H1 (cell line): Measurements from ENCODE around the gene MEF2C. TPM values are rescaled to one million over a fixed set of nuclear protein-coding genes. Genes with fewer than 3 reads are reported as not detected.

Experiments
- CTCF ChIA-PET: fragments of 300-600 bp; sonication (Branson Sonifier 250); formaldehyde crosslinking; loops from one replicate; lab custom pipeline; 2021; ENCODE audit not compliant: partially characterized antibody; lab: Charles Lee
- POLR2A ChIA-PET: fragments of 300-600 bp; sonication (Branson Sonifier 250); formaldehyde crosslinking; loops from one replicate; lab custom pipeline; 2021; ENCODE audit warnings: inconsistent platforms; ENCODE audit not compliant: partially characterized antibody; lab: Charles Lee
- DNase-seq, 2 experiments: peaks; one replicate each; pipeline versions ENCODE4 v3.0.0 to v3.0.0-alpha.2; 2010 to 2022; ENCODE audit warnings: low spot score in 2 of 2, low read depth in 1 of 2, mixed read lengths in 1 of 2
- FAIRE-seq: peaks from 2 replicates; lab custom pipeline; 2011; peaks lifted over from hg19 to GRCh38; lab: Jason Lieb, UNC
- H2AFZ ChIP-seq: 2 replicates; pipeline ENCODE4 v1.8.1; 2012; ENCODE audit warnings: low read length, inconsistent platforms
- H2AK5ac ChIP-seq: 2 replicates; pipeline ENCODE4 v1.6.1; 2013; ENCODE audit warnings: low read depth, low read length
- H2BK120ac ChIP-seq: replicated peaks from 2 replicates; pipeline ENCODE3; 2013; ENCODE audit warnings: low read depth, low read length, inconsistent platforms
- H2BK12ac ChIP-seq: 2 replicates; pipeline ENCODE4 v1.6.1; 2013; ENCODE audit warnings: low read depth, low read length
- H2BK15ac ChIP-seq: 2 replicates; pipeline ENCODE4 v1.6.1; 2013; ENCODE audit warnings: low read length
- H2BK20ac ChIP-seq: 2 replicates; pipeline ENCODE4 v1.6.1; 2013; ENCODE audit warnings: low read length
- H2BK5ac ChIP-seq: 2 replicates; pipeline ENCODE4 v1.6.1; 2013; ENCODE audit warnings: low read depth, low read length
- H3K14ac ChIP-seq: 2 replicates; pipeline ENCODE4 v1.6.1; 2013; ENCODE audit warnings: inconsistent platforms; ENCODE audit not compliant: insufficient read length
- H3K18ac ChIP-seq: 2 replicates; pipeline ENCODE4 v1.6.1; 2013; ENCODE audit warnings: low read length; ENCODE audit errors: extremely low read depth
- H3K23ac ChIP-seq: 2 replicates; pipeline ENCODE4 v1.6.1; 2013; ENCODE audit warnings: inconsistent platforms; ENCODE audit not compliant: insufficient read length
- H3K23me2 ChIP-seq: 2 replicates; pipeline ENCODE4 v1.6.1; 2013; ENCODE audit warnings: low read depth, low read length
- H3K27ac ChIP-seq: 2 replicates; pipeline ENCODE4 v1.6.1; 2011; ENCODE audit warnings: low read depth, low read length, inconsistent platforms
- H3K27me3 ChIP-seq, 4 experiments: replicated peaks in 1 of 4; 1 replicate in 1 of 4; 2 replicates in 3 of 4; pipeline versions ENCODE4 v1.6.1 to v1.8.1; 2011 to 2013; ENCODE audit warnings: low read length in 3 of 4, mild to moderate bottlenecking in 3 of 4, inconsistent platforms in 2 of 4, mixed read lengths in 2 of 4, moderate library complexity in 1 of 4; ENCODE audit not compliant: control insufficient read depth in 3 of 4, insufficient read depth in 3 of 4; ENCODE audit errors: extremely low read depth in 1 of 4
- H3K36me3 ChIP-seq, 4 experiments: 2 replicates each; pipeline versions ENCODE4 v1.6.1 to v1.8.1; 2011 to 2013; ENCODE audit warnings: mild to moderate bottlenecking in 4 of 4, low read length in 3 of 4, moderate library complexity in 2 of 4, control low read depth in 1 of 4, inconsistent platforms in 1 of 4; ENCODE audit not compliant: insufficient read depth in 4 of 4, control insufficient read depth in 2 of 4
- H3K4ac ChIP-seq: replicated peaks from 2 replicates; pipeline ENCODE3; 2013; ENCODE audit warnings: low read length, low read depth, mixed read lengths, inconsistent platforms; ENCODE audit not compliant: insufficient read length
- H3K4me1 ChIP-seq, 4 experiments: replicated peaks in 1 of 4; 1 replicate in 1 of 4; 2 replicates in 3 of 4; pipeline versions ENCODE4 v1.6.1 to v1.8.1; 2011 to 2013; ENCODE audit warnings: low read length in 3 of 4, inconsistent platforms in 2 of 4, mixed read lengths in 1 of 4; ENCODE audit not compliant: insufficient read depth in 4 of 4, control insufficient read depth in 3 of 4
- H3K4me2 ChIP-seq, 2 experiments: 2 replicates each; pipeline versions ENCODE4 v1.6.1 to v1.8.1; 2011 to 2013; ENCODE audit warnings: low read depth in 2 of 2, low read length in 2 of 2, control low read depth in 1 of 2, inconsistent platforms in 1 of 2, mild to moderate bottlenecking in 1 of 2; ENCODE audit not compliant: insufficient read depth in 1 of 2
- H3K4me3 ChIP-seq, 4 experiments: fragments of 200-600, 300-600 bp in 1 of 4; sonication (generic), shearing (Covaris generic), sonication (Bioruptor Twin) in 1 of 4; 2 replicates each; pipeline versions ENCODE4 v1.5.1 to v1.8.1; 2011 to 2016; ENCODE audit warnings: low read length in 4 of 4, low read depth in 3 of 4, control low read depth in 2 of 4, inconsistent platforms in 2 of 4, mild to moderate bottlenecking in 2 of 4, mixed read lengths in 1 of 4, moderate library complexity in 1 of 4; ENCODE audit not compliant: insufficient read depth in 2 of 4; ENCODE audit errors: extremely low read depth in 1 of 4
- H3K56ac ChIP-seq: replicated peaks from 2 replicates; pipeline ENCODE3; 2013; ENCODE audit warnings: low read depth, mild to moderate bottlenecking, mixed read lengths, low read length, inconsistent platforms; ENCODE audit not compliant: insufficient read length
- H3K79me1 ChIP-seq: 2 replicates; pipeline ENCODE4 v1.6.1; 2013; ENCODE audit warnings: low read depth, low read length, control low read depth
- H3K79me2 ChIP-seq, 2 experiments: 2 replicates each; pipeline versions ENCODE4 v1.6.1 to v1.8.1; 2012 to 2013; ENCODE audit warnings: low read length in 2 of 2, mild to moderate bottlenecking in 2 of 2, inconsistent platforms in 1 of 2; ENCODE audit not compliant: insufficient read depth in 2 of 2, control insufficient read depth in 1 of 2
- H3K9ac ChIP-seq, 4 experiments: replicated peaks in 1 of 4; 1 replicate in 1 of 4; 2 replicates in 3 of 4; pipeline versions ENCODE4 v1.6.1 to v1.8.1; 2011 to 2013; ENCODE audit warnings: low read depth in 3 of 4, low read length in 3 of 4, control low read depth in 2 of 4, mild to moderate bottlenecking in 2 of 4, moderate library complexity in 2 of 4, inconsistent platforms in 1 of 4; ENCODE audit errors: extremely low read depth in 1 of 4
- H3K9me3 ChIP-seq, 2 experiments: 2 replicates each; pipeline versions ENCODE4 v1.6.1 to v1.8.1; 2012 to 2013; ENCODE audit warnings: mild to moderate bottlenecking in 2 of 2, moderate library complexity in 2 of 2, control low read depth in 1 of 2, inconsistent platforms in 1 of 2, low read depth in 1 of 2, low read length in 1 of 2, mixed read lengths in 1 of 2; ENCODE audit not compliant: insufficient read depth in 2 of 2
- H4K20me1 ChIP-seq, 2 experiments: replicated peaks in 1 of 2; 2 replicates each; pipeline versions ENCODE3 to v1.8.1; 2011 to 2013; ENCODE audit warnings: inconsistent platforms in 2 of 2, low read length in 2 of 2, mild to moderate bottlenecking in 1 of 2; ENCODE audit not compliant: insufficient read depth in 2 of 2, control insufficient read depth in 1 of 2
- H4K5ac ChIP-seq: 2 replicates; pipeline ENCODE4 v1.6.1; 2013; ENCODE audit warnings: low read length, low read depth, mixed read lengths, inconsistent platforms; ENCODE audit not compliant: insufficient read length
- H4K8ac ChIP-seq: 2 replicates; pipeline ENCODE4 v1.8.0; 2013; ENCODE audit warnings: mild to moderate bottlenecking, moderate library complexity, low read length, inconsistent platforms; ENCODE audit not compliant: insufficient read depth; ENCODE audit errors: extremely low read depth
- H4K91ac ChIP-seq: replicated peaks from 2 replicates; pipeline ENCODE3; 2013; ENCODE audit warnings: low read length, mixed read lengths, inconsistent platforms; ENCODE audit not compliant: insufficient read length
- ASH2L ChIP-seq: fragments of 200-600, 300-600 bp; sonication (generic); IDR thresholded peaks from one replicate; pipeline ENCODE4 v1.7.1; 2017; ENCODE audit warnings: low read length
- CBX5 ChIP-seq: fragments of 300-800, 300-1000 bp; sonication (generic); IDR thresholded peaks from 2 replicates; pipeline ENCODE4 v1.7.1; 2016; ENCODE audit warnings: antibody characterized with exemption, low read length, low read depth
- EP300 ChIP-seq, 2 experiments: IDR thresholded peaks; 1 replicate in 1 of 2; 2 replicates in 1 of 2; pipeline ENCODE4 v1.6.1; 2011 to 2012; ENCODE audit warnings: low read depth in 2 of 2, low read length in 2 of 2, mild to moderate bottlenecking in 2 of 2, borderline replicate concordance in 1 of 2, inconsistent platforms in 1 of 2, moderate library complexity in 1 of 2
- RFX5 ChIP-seq: IDR thresholded peaks from 2 replicates; pipeline ENCODE4 v1.6.1; 2011; ENCODE audit warnings: low read depth, low read length, improper control_type of control experiment, borderline replicate concordance
- SAP30 ChIP-seq: fragments of 300-600 bp; sonication (generic); IDR thresholded peaks from 2 replicates; pipeline ENCODE4 v1.7.1; 2012; ENCODE audit warnings: low read length, moderate library complexity, mild to moderate bottlenecking, inconsistent platforms; ENCODE audit not compliant: insufficient read depth, insufficient replicate concordance
- SIRT6 ChIP-seq: IDR thresholded peaks from one replicate; pipeline ENCODE4 v1.7.1; 2012; ENCODE audit warnings: low read length, inconsistent platforms
- ZNF274 ChIP-seq: IDR thresholded peaks from 2 replicates; pipeline ENCODE4 v1.7.0; 2012; ENCODE audit warnings: low read length, borderline replicate concordance; ENCODE audit errors: extremely low read depth
- whole genome bisulfite sequencing, 2 experiments: shearing (Covaris generic) in 1 of 2; methylation state at CpG; one replicate each; pipeline versions ENCODE4 v1.1.6 to v1.1.7; 2013 to 2015; ENCODE audit warnings: low lambda C conversion rate in 2 of 2, mixed read lengths in 2 of 2, inconsistent platforms in 1 of 2, low coverage in 1 of 2, missing lambda C conversion rate in 1 of 2; ENCODE audit not compliant: insufficient replicate concordance in 2 of 2, insufficient coverage in 1 of 2, insufficient read length in 1 of 2; ENCODE audit errors: extremely low coverage in 1 of 2, missing lambda C conversion rate in 1 of 2; 5-methylcytosine and 5-hydroxymethylcytosine counted together
- polyA plus RNA-seq, 7 experiments: library from polyadenylated mRNA; depleted of rRNA in 3 of 7; stranded (reverse) in 5 of 7; unstranded in 2 of 7; fragments of >200 nt in 5 of 7; fragments of 200-250 nt in 2 of 7; gene quantifications; 1 replicate in 5 of 7; 2 replicates in 1 of 7; 4 replicates in 1 of 7; pipeline versions ENCODE4 v1.2.1 to v1.2.3, GENCODE V29; 2011 to 2013; ENCODE audit warnings: missing spikeins in 2 of 7, mixed read lengths in 2 of 7
- total RNA-seq: library from RNA; stranded (reverse); fragmentation: NEBNext Ultra II Directional; extraction: Animal tissue kit (Norgen Biotek cat#: 25700); gene quantifications from 2 replicates; pipeline ENCODE4 v1.2.1, GENCODE V29; 2021
- TF ChIP-seq, protein P1 (sequence below), 3 experiments: IDR thresholded peaks; 1 replicate in 2 of 3; 2 replicates in 1 of 3; pipeline versions ENCODE4 v1.5.1 to v1.6.1; 2011; ENCODE audit warnings: low read length in 3 of 3, mild to moderate bottlenecking in 3 of 3, inconsistent platforms in 2 of 3, low read depth in 1 of 3, moderate library complexity in 1 of 3; ENCODE audit not compliant: insufficient read depth in 1 of 3; ENCODE audit errors: control extremely low read depth in 1 of 3
- TF ChIP-seq, protein P2 (sequence below): IDR thresholded peaks from 2 replicates; pipeline ENCODE4 v1.6.1; 2011; ENCODE audit warnings: low read depth, mild to moderate bottlenecking, low read length; ENCODE audit not compliant: insufficient read depth
- TF ChIP-seq, protein P3 (sequence below): IDR thresholded peaks from 2 replicates; pipeline ENCODE4 v1.6.1; 2012; ENCODE audit warnings: inconsistent platforms

MEF2C gene
- total and polyA plus RNA-seq, 2 of the 8 experiments (the other 6 are each of a cell fraction or from before 2014, with no cell fraction given), result 0.59 to 0.99 TPM

DNA sequence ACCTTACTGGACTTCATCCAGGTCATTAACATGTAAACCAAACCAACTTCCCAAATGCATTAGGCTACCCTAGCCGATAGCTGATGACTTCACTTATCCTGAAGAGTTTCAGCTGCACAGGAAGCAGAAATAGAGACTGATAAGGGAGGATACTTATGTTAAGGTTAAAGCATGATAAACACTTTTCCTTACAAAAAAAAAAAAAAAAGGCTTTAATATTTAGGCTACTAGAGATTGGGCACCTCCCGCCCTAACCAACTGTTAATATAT lies 1.6 kb upstream of the MEF2C start:
- H3K79me2 ChIP-seq, result no peaks in the 10 kb centered on the region
- no peak overlapping the region for H2BK20ac ChIP-seq
- no peak overlapping the region for H2BK15ac ChIP-seq
- ChIA-PET CTCF (interaction anchor here (0.5 to 1.3 kb wide), 3 partner anchors 159 to 1920 kb away, joined by 3 to 4 read pairs (median 3); no protein-coding TSS in a partner anchor), POLR2A (interaction anchor here (1.2 kb wide), 1 partner anchor 12 kb away, joined by 3 read pairs; no protein-coding TSS in a partner anchor)
- H3K27ac ChIP-seq, result no peak overlapping the region
- no peak overlapping the region for H2AK5ac ChIP-seq
- H3K14ac ChIP-seq, result no peak overlapping the region
- H3K56ac ChIP-seq, result no peak overlapping the region
- no peak overlapping the region for H3K23ac ChIP-seq
- H2BK120ac ChIP-seq, result no peak overlapping the region
- no peak overlapping the region for H4K5ac ChIP-seq
- FAIRE-seq, result no peak
- H3K27me3 ChIP-seq, result peaks cover 0 to 25% (median 11%) of the 10 kb centered on the region in 4 experiments; a peak in 6 of 7 replicates
- no peaks in the 10 kb centered on the region for H3K9me3 ChIP-seq
- H3K4ac ChIP-seq, result no peak overlapping the region
- H4K91ac ChIP-seq, result no peak overlapping the region
- DNase-seq, result no peak
- no peaks in the 10 kb centered on the region for H4K20me1 ChIP-seq
- no peaks in the 10 kb centered on the region for H3K79me1 ChIP-seq
- no peak overlapping the region for H2BK5ac ChIP-seq
- H3K4me1 ChIP-seq, result peaks cover 0 to 8% (median 0%) of the 10 kb centered on the region in 4 experiments; a peak in 2 of 7 replicates
- no peak overlapping the region for H2BK12ac ChIP-seq
- peaks cover 18% of the 10 kb centered on the region for H3K23me2 ChIP-seq
- H3K18ac ChIP-seq, result no peak overlapping the region
- 49% methylated on average over 2 of the region's 2 CpGs; no CpG with 5 or more reads in 1 of the 2 experiments for WGBS, 2 experiments
- peak overlapping the region; percentile 64 to 83 (median 68); a peak in 7 of 8 replicates for H3K4me3 ChIP-seq
- no peak overlapping the region for H3K9ac ChIP-seq
- H2AFZ ChIP-seq, result no peak overlapping the region
- H4K8ac ChIP-seq, result no peak overlapping the region
- H3K4me2 ChIP-seq, result peak overlapping the region; percentile 84 to 94
- no peaks in the 10 kb centered on the region for H3K36me3 ChIP-seq
- TF ChIP-seq, protein P1, sequence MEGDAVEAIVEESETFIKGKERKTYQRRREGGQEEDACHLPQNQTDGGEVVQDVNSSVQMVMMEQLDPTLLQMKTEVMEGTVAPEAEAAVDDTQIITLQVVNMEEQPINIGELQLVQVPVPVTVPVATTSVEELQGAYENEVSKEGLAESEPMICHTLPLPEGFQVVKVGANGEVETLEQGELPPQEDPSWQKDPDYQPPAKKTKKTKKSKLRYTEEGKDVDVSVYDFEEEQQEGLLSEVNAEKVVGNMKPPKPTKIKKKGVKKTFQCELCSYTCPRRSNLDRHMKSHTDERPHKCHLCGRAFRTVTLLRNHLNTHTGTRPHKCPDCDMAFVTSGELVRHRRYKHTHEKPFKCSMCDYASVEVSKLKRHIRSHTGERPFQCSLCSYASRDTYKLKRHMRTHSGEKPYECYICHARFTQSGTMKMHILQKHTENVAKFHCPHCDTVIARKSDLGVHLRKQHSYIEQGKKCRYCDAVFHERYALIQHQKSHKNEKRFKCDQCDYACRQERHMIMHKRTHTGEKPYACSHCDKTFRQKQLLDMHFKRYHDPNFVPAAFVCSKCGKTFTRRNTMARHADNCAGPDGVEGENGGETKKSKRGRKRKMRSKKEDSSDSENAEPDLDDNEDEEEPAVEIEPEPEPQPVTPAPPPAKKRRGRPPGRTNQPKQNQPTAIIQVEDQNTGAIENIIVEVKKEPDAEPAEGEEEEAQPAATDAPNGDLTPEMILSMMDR (IDR thresholded peaks at IDR 0.05; ENCODE audit: control extremely low read depth in 1 of 3, insufficient read depth in 1 of 3, low read depth in 1 of 3, low read length in 3 of 3), result no peak
- no peak for TF ChIP-seq RFX5
- TF ChIP-seq SAP30, result no peak
- no peak for TF ChIP-seq ASH2L
- no peak for TF ChIP-seq EP300 (IDR thresholded peaks at IDR 0.05; ENCODE audit: borderline replicate concordance in 1 of 2, low read depth in 2 of 2, low read length in 2 of 2)
- no peak for TF ChIP-seq CBX5
- TF ChIP-seq, protein P2, sequence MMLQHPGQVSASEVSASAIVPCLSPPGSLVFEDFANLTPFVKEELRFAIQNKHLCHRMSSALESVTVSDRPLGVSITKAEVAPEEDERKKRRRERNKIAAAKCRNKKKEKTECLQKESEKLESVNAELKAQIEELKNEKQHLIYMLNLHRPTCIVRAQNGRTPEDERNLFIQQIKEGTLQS, result no peak
- TF ChIP-seq SIRT6, result no peak
- TF ChIP-seq, protein P3, sequence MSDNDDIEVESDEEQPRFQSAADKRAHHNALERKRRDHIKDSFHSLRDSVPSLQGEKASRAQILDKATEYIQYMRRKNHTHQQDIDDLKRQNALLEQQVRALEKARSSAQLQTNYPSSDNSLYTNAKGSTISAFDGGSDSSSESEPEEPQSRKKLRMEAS, result no peak
- TF ChIP-seq ZNF274, result no peak
